ENCODE results near the gene FASTKD1.
A peak's percentile ranks its signal among the peaks of the same experiment; 100 is the strongest.
"Not testable (repeated sequence)": the region's sequence is repeated elsewhere in the genome, so short reads cannot be mapped to it uniquely, and the experiment has no call there.

The FASTKD1 gene

GRCh38 chr2:169571571-169571970, 2.1 kb downstream of the FASTKD1 start:
- DNase-seq: no peak

GRCh38 chr2:169570752-169571151, 2.9 kb downstream of the FASTKD1 start:
- DNase-seq: not testable (repeated sequence)

- no peak for DNase-seq
Observed at GRCh38 chr2:169569948-169570347, 3.7 kb downstream of the FASTKD1 start.

GRCh38 chr2:169565686-169566085, 8.0 kb downstream of the FASTKD1 start:
- no peak for DNase-seq

- DNase-seq: no peak
Observed at GRCh38 chr2:169562519-169562918, 11.1 kb downstream of the FASTKD1 start.

GRCh38 chr2:169562084-169562483, 11.6 kb downstream of the FASTKD1 start:
- DNase-seq: not testable (repeated sequence)

GRCh38 chr2:169561364-169561763, 12.3 kb downstream of the FASTKD1 start:
- DNase-seq: no peak

GRCh38 chr2:169546756-169547155, 26.9 kb downstream of the FASTKD1 start:
- DNase-seq: no peak

GRCh38 chr2:169542433-169542832, 31.2 kb downstream of the FASTKD1 start:
- no peak for DNase-seq

GRCh38 chr2:169540146-169540545, 33.5 kb downstream of the FASTKD1 start:
- no peak for DNase-seq

GRCh38 chr2:169539460-169539859, 34.2 kb downstream of the FASTKD1 start:
- not testable (repeated sequence) for DNase-seq

- peak; percentile 74 to 84 (median 80) for DNase-seq
Observed at GRCh38 chr2:169528271-169528701, 45.4 kb downstream of the FASTKD1 start.

GRCh38 chr2:169526451-169526850, 47.2 kb downstream of the FASTKD1 start:
- DNase-seq: no peak

GRCh38 chr2:169525434-169525833, 48.2 kb downstream of the FASTKD1 start:
- DNase-seq: no peak

- DNase-seq: no peak
Observed at GRCh38 chr2:169523681-169524080, 50.0 kb downstream of the FASTKD1 start.

GRCh38 chr2:169520896-169521295, 52.8 kb downstream of the FASTKD1 start:
- no peak for DNase-seq

GRCh38 chr2:169516488-169516995, 57.1 kb downstream of the FASTKD1 start:
- DNase-seq: not testable (repeated sequence)

GRCh38 chr2:169514758-169515157, 58.9 kb downstream of the FASTKD1 start:
- DNase-seq: not testable (repeated sequence)

- no peak for DNase-seq
Observed at GRCh38 chr2:169513926-169514325, 59.7 kb downstream of the FASTKD1 start.

- no peak for DNase-seq
Observed at GRCh38 chr2:169513094-169513493, 60.6 kb downstream of the FASTKD1 start.

- DNase-seq: no peak
Observed at GRCh38 chr2:169512525-169512924, 61.1 kb downstream of the FASTKD1 start.

GRCh38 chr2:169511818-169512217, 61.8 kb downstream of the FASTKD1 start:
- DNase-seq: no peak

- DNase-seq: no peak
Observed at GRCh38 chr2:169510496-169510895, 63.2 kb downstream of the FASTKD1 start.

GRCh38 chr2:169509955-169510354, 63.7 kb downstream of the FASTKD1 start:
- DNase-seq: peak in 3 of 4 experiments; percentile 1 to 36 (median 21)

- peak in 2 of 4 experiments; percentile 7 for DNase-seq
Observed at GRCh38 chr2:169509298-169509885, 64.3 kb downstream of the FASTKD1 start, which contains the start of gene KLHL41. KLHL41 (plus strand) TSS chr2:169509702; CDS start chr2:169509779, 77 bp downstream.

All from suppressor macrophage (primary cell).